HG02938 (cell line): Measurements from ENCODE around the gene KDELR3.
A peak's percentile ranks its signal among the peaks of the same experiment; 100 is the strongest.

Experiments used
- ATAC-seq: cut with Tn5 transposase; IDR thresholded peaks from one replicate; pipeline ENCODE4 v1.9.1; 2021; ENCODE audit warnings: mild to moderate bottlenecking, moderate library complexity; ENCODE audit not compliant: unreplicated experiment

Gene KDELR3

DNA sequence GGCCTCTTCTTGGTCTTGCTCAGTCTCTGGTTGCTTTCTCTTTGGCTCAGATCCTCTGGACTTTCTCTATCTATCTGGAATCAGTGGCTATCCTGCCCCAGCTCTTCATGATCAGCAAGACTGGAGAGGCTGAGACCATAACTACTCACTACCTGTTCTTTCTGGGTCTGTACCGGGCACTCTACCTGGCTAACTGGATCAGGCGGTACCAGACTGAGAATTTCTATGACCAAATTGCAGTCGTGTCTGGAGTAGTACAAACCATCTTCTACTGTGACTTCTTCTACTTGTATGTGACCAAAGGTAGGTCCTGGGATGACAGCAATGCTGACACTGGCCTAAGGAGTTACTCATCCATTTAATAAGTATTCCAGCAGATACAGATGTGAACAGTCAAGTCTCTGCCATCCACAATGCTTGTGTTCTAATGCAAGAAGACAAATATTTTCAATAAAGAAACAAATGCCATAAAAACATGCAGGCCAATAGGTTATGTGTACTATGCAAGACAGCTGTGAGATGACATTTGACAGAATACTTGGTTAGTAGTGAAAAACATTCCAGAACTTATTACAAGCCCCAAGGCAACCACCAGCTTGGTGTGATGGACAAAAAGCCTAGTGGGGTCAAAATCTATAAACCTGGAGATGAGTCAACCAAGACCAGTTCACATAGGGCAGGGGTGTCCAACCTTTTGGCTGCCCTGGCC, 13.4 kb downstream of the KDELR3 start:
- ATAC-seq: no peak

DNA sequence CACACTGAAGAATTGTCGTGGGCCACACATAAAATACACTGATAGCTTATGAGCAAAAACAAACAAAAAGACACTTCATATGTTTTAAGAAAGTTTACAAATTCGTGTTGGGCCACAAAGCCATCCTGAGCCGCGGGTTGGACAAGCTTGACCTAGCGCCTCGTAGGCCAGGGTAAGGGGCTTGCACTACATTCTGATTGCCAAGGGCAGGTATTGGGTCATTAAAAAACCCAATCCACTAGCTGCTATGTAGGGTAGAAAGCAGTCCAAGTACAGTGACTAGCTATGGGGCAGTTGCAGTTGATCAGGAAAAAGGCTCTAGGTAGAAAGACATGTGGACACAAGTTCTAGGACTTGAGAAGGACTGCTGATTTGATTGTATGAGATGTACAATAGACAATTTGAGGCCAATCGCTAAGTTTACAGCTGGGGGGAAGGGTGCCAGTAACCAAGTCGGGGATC, 14.0 kb downstream of the KDELR3 start:
- no peak for ATAC-seq

GRCh38 chr22:38482662-38483308, 14.9 kb downstream of the KDELR3 start:
- ATAC-seq: no peak

- ATAC-seq: no peak
Observed at GRCh38 chr22:38484244-38484643, 16.3 kb downstream of the KDELR3 start.

GRCh38 chr22:38485783-38486182, 17.9 kb downstream of the KDELR3 start:
- no peak for ATAC-seq

GRCh38 chr22:38487946-38488345, 20.1 kb downstream of the KDELR3 start:
- no peak for ATAC-seq

- no peak for ATAC-seq
Observed at GRCh38 chr22:38489142-38489541, 21.2 kb downstream of the KDELR3 start.

- ATAC-seq: no peak
Observed at GRCh38 chr22:38489561-38490145, 21.8 kb downstream of the KDELR3 start.

GRCh38 chr22:38490475-38490874, 22.6 kb downstream of the KDELR3 start:
- no peak for ATAC-seq

DNA sequence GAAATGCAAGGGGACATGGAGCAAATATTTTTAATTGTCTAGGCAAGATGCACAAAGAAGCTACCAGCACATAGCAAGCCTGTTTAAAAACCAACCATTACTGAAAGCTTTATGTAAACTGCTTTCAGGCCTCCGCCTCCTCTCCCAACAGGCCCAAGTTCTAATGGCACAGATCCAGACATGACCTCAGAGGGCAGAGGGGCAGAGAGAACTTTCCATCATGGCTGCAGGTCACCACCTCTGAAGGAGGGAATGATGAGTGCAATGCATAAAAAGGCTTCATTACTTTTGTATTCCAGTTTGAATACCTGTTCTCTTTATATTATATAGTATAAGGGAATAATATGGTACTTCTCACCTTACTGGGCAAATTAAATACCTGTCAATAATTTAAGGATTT, 23.0 kb downstream of the KDELR3 start:
- no peak for ATAC-seq

- no peak for ATAC-seq
Observed at GRCh38 chr22:38491707-38492348, 23.9 kb downstream of the KDELR3 start.

- ATAC-seq: no peak
Observed at GRCh38 chr22:38494498-38494897, 26.6 kb downstream of the KDELR3 start.

GRCh38 chr22:38494939-38495338, 27.0 kb downstream of the KDELR3 start:
- no peak for ATAC-seq

DNA sequence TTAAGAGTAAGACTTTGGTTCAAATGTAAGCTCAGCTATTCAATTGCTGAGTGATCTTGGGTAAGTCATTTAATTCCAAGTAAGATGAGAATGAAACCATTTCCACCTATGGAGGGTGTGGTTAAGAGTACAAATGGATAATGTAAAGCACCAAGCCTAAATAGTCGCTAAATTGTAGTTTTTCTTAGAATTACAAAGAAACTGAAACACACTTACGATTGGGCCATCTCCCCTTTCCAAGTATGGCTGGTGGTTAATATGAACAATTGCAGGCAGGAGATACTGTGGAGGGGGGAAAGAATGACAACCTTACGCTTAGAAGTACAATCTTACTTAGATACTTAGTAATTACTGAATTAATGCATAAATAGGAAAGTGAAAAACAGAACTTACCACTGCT, 30.0 kb downstream of the KDELR3 start:
- ATAC-seq: no peak

DNA sequence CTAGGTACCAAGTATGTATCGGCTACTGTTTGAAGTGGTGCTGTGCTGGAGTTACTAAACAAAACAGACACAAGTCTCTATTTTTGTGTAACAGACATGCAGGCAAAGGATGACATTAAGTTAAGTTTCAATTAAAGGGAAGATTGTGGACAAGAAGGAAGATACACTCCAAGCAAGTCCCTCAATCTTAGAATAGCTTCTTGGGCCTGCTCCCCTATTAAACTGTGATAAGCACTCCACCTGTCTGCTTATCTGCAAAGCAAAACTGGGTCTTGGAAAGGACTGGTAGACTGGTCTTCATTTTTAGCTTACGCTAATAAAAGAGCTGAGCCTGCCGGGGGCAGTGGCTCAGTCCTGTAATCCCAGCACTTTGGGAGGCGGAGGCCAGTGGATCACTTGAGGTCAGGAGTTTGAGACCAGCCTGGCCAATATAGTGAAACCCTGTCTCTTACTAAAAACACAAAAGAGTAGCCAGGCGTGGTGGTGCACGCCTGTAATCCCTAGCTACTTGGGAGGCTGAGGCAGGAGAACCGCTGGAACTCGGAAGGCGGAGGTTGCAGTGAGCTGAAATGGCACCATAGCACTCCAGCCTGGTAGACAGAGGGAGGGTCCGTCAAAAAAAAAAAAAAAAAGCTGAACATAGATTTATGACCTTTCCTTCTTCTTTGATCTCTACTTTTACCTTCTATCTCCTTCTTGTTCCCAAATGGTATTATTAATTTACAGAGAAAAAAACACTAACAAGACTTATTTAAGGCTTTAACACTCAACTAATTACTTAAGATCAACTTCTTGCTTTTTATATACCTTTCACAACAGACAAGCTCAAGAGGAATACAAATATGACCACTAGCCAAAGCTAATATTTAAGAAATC, 34.1 kb downstream of the KDELR3 start:
- ATAC-seq: no peak

GRCh38 chr22:38503021-38503420, 35.1 kb downstream of the KDELR3 start:
- no peak for ATAC-seq

DNA sequence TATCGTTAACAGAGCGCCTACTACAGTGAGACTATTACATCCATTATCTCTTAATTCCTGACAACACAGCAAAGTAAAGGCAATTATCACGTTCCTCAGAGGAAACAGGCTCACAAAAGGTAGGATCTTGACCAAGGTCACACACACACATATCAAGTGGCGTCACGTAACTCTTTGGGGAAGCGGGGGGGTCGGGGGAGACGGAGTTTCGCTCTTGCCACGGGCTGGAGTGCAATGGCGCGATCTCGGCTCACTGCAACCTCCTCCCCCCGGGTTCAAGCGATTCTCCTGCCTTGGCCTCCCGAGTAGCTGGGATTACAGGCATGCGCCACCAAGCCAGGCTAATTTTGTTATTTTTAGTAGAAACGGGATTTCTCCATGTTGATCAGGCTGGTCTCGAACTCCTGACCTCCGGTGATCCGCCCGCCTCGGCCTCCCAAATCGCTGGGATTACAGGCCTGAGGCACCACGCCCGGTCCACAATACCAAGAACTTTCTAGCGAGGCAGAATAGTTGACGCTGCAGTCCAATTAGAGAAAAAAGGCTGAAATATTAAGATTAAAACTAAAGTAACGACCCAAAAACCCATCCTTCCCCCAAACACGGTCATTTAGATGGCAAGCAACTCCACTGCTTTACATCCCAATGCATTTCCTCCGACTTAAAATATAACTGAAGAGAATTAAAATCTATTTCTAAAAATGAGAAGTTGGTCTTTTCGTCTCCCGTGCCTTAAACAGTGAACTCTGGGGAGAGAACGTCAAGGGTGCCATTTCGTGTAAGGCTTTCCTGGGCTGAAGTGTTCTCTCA, 37.0 kb downstream of the KDELR3 start:
- no peak for ATAC-seq

DNA sequence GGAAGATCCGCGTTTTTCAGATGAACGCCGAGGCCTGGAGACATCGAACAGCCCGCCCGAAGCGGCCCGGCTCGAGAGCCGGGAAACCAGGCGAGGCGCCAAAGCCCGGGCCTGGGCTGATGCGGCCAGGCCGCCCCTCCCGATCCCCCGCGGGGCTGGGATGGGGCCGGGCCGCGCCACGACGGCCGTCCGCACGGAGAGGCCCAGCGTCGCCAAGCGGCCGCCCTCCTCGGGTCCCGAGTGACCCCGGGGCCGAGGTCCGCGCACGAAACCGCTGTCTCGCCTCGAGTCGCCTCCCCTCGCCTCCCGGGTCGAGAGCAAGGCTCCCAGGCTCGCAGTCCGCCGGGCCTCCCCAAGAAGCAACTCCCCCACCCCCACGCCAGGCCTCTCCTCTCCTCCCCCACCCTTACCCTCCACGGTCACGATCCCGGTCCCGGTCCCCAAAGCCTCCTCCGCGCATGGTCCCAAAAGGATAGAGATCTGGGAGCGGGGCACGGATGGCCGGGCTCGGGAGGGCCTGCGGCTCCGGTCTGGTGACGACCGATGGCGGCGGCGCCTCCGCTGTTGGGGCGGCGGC, 37.7 kb downstream of the KDELR3 start:
- ATAC-seq: peak; percentile 10

GRCh38 chr22:38506118-38506962, 38.4 kb downstream of the KDELR3 start, which contains the start of gene DDX17:
Gene DDX17, minus strand, starts transcription at chr22:38506311.
- peak; percentile 80 for ATAC-seq
